ENCODE results near the gene FDX2. TPM values are rescaled to one million over a fixed set of nuclear protein-coding genes. Genes with fewer than 3 reads are reported as not detected.

Gene FDX2
- total and polyA plus RNA-seq, 8 donors: 16.0 to 25.4 (median 19.6) TPM

GRCh38 chr19:10362259-10362658 lies 46.4 kb upstream of the FDX2 start:
- DNase-seq (no peak), ATAC-seq (no peak)
- Histone ChIP-seq H3K36me3 (peaks cover 0 to 100% of the 10 kb centered on the region in 2 donors), H3K4me3 (no peak overlapping the region), H3K27me3 (no peaks in the 10 kb centered on the region), H3K9me3 (no peaks in the 10 kb centered on the region), H3K4me1 (no peaks in the 10 kb centered on the region), H3K27ac (no peak overlapping the region)
- no peak for TF ChIP-seq CTCF (IDR thresholded peaks at IDR 0.05)
- intact Hi-C loops (cut with DNase I): no loop called here

GRCh38 chr19:10361569-10362011 lies 45.8 kb upstream of the FDX2 start:
- Histone ChIP-seq H3K27me3 (no peaks in the 10 kb centered on the region), H3K9me3 (no peaks in the 10 kb centered on the region), H3K27ac (no peak overlapping the region), H3K4me1 (no peaks in the 10 kb centered on the region), H3K36me3 (peaks cover 0 to 100% of the 10 kb centered on the region in 2 donors), H3K4me3 (no peak overlapping the region)
- DNase-seq: no peak
- no peak for ATAC-seq
- intact Hi-C loops (cut with DNase I): no loop called here
- TF ChIP-seq CTCF (IDR thresholded peaks at IDR 0.05): no peak

- no peaks in the 10 kb centered on the region for H3K4me1 ChIP-seq
- peaks cover 0 to 100% of the 10 kb centered on the region in 2 donors for H3K36me3 ChIP-seq
- H3K27ac ChIP-seq: no peak overlapping the region
- ATAC-seq: no peak
- no peaks in the 10 kb centered on the region for H3K27me3 ChIP-seq
- no peaks in the 10 kb centered on the region for H3K9me3 ChIP-seq
- intact Hi-C loops (cut with DNase I): no loop called here
- no peak for TF ChIP-seq CTCF (IDR thresholded peaks at IDR 0.05)
- no peak overlapping the region for H3K4me3 ChIP-seq
- DNase-seq: no peak
Measured at GRCh38 chr19:10356431-10356830, 40.6 kb upstream of the FDX2 start.

GRCh38 chr19:10353793-10354391 lies 38.1 kb upstream of the FDX2 start:
- ATAC-seq (no peak), DNase-seq (peak in 1 of 4 donors; percentile 45)
- H3K4me3 ChIP-seq: no peak overlapping the region
- H3K27ac ChIP-seq: no peak overlapping the region
- no peaks in the 10 kb centered on the region for H3K27me3 ChIP-seq
- no peak for TF ChIP-seq CTCF (IDR thresholded peaks at IDR 0.05)
- intact Hi-C loops (cut with DNase I): no loop called here
- peaks cover 0 to 99% of the 10 kb centered on the region in 2 donors for H3K36me3 ChIP-seq
- H3K9me3 ChIP-seq: no peaks in the 10 kb centered on the region
- H3K4me1 ChIP-seq: no peaks in the 10 kb centered on the region

GRCh38 chr19:10352764-10353671 lies 37.2 kb upstream of the FDX2 start:
- DNase-seq (peak in 1 of 4 donors; percentile 55), ATAC-seq (peak; percentile 24)
- Histone ChIP-seq H3K36me3 (peaks cover 0 to 90% of the 10 kb centered on the region in 2 donors), H3K4me1 (no peaks in the 10 kb centered on the region), H3K27me3 (no peaks in the 10 kb centered on the region), H3K4me3 (no peak overlapping the region), H3K9me3 (no peaks in the 10 kb centered on the region), H3K27ac (no peak overlapping the region)
- intact Hi-C loops (cut with DNase I): no loop called here
- TF ChIP-seq CTCF (IDR thresholded peaks at IDR 0.05): no peak
